CD8-positive, alpha-beta memory T cell (primary cell): ENCODE data around the gene TRIM6. TPM values are rescaled to one million over a fixed set of nuclear protein-coding genes. Genes with fewer than 3 reads are reported as not detected.

Experiments used
- CTCF ChIA-PET: fragments of 350-600 bp; sonication (Branson Sonifier 250); formaldehyde crosslinking; loops from one replicate; lab custom pipeline; 2021; ENCODE audit warnings: antibody characterized with exemption; lab: Charles Lee
- POLR2A ChIA-PET: fragments of 350-600 bp; sonication (Branson Sonifier 250); formaldehyde crosslinking; loops from one replicate; lab custom pipeline; 2021; ENCODE audit warnings: antibody characterized with exemption; lab: Charles Lee
- DNase-seq, 5 donors: peaks; one replicate each; pipeline versions ENCODE4 v3.0.0 to v3.0.0-alpha.2; 2020 to 2022; ENCODE audit warnings: mixed read lengths in 1 of 5
- H3K27ac ChIP-seq: one replicate; pipeline ENCODE4 v1.7.0; 2013; ENCODE audit warnings: low read depth, mild to moderate bottlenecking, low read length, moderate library complexity
- H3K27me3 ChIP-seq: 2 replicates; pipeline ENCODE4 v1.7.0; 2013; ENCODE audit warnings: low read length, mild to moderate bottlenecking; ENCODE audit not compliant: insufficient read depth, poor library complexity, severe bottlenecking
- H3K36me3 ChIP-seq: 2 replicates; pipeline ENCODE4 v1.7.0; 2013; ENCODE audit warnings: mild to moderate bottlenecking, low read length, moderate library complexity; ENCODE audit not compliant: insufficient read depth
- H3K4me1 ChIP-seq: 2 replicates; pipeline ENCODE4 v1.7.0; 2013; ENCODE audit warnings: mild to moderate bottlenecking, low read length, moderate library complexity; ENCODE audit not compliant: insufficient read depth
- H3K4me3 ChIP-seq: 2 replicates; pipeline ENCODE4 v1.7.0; 2013; ENCODE audit warnings: mild to moderate bottlenecking, low read length
- H3K9me3 ChIP-seq: 2 replicates; pipeline ENCODE4 v1.7.0; 2013; ENCODE audit warnings: mild to moderate bottlenecking, low read length
- H3K27ac Mint-ChIP-seq, 8 donors: one replicate each; pipeline ENCODE4 v1.8.0; 2020 to 2021; ENCODE audit warnings: mixed read lengths in 8 of 8, mild to moderate bottlenecking in 6 of 8, inconsistent platforms in 3 of 8, moderate library complexity in 3 of 8
- H3K27me3 Mint-ChIP-seq, 2 donors: one replicate each; pipeline ENCODE4 v1.8.0; 2020 to 2021; ENCODE audit warnings: mixed read lengths in 2 of 2, mild to moderate bottlenecking in 1 of 2, moderate library complexity in 1 of 2
- H3K36me3 Mint-ChIP-seq, 3 donors: one replicate each; pipeline ENCODE4 v1.8.0; 2020 to 2021; ENCODE audit warnings: mixed read lengths in 3 of 3, inconsistent platforms in 1 of 3, mild to moderate bottlenecking in 1 of 3
- H3K4me1 Mint-ChIP-seq, 3 donors: one replicate each; pipeline ENCODE4 v1.8.0; 2020 to 2021; ENCODE audit warnings: mixed read lengths in 3 of 3, inconsistent platforms in 1 of 3, mild to moderate bottlenecking in 1 of 3
- H3K4me3 Mint-ChIP-seq, 7 donors: one replicate each; pipeline ENCODE4 v1.8.0; 2020 to 2021; ENCODE audit warnings: mixed read lengths in 7 of 7, mild to moderate bottlenecking in 6 of 7, moderate library complexity in 4 of 7, inconsistent platforms in 2 of 7
- H3K9me3 Mint-ChIP-seq, 5 donors: one replicate each; pipeline ENCODE4 v1.8.0; 2020 to 2022; ENCODE audit warnings: mixed read lengths in 5 of 5, mild to moderate bottlenecking in 3 of 5, moderate library complexity in 2 of 5, inconsistent platforms in 1 of 5
- polyA plus RNA-seq: library from polyadenylated mRNA; unstranded; fragments of 300-500 nt; fragmentation: Illumina TruSeq; gene quantifications from one replicate; pipeline ENCODE4 v1.2.3, GENCODE V29; 2021
- total RNA-seq, 2 experiments: library from RNA; stranded (reverse); gene quantifications; one replicate each; pipeline ENCODE4 v1.2.3, GENCODE V29; 2021

The TRIM6 gene
- total RNA-seq (under 1 TPM in 1 of 2 experiments, not detected in 1; 0.20 TPM), polyA plus RNA-seq (not detected)

GRCh38 chr11:5596607-5597201 lies at the start of gene TRIM6:
TSS of gene TRIM6 (plus strand) at chr11:5596637. CDS start at chr11:5596898, 261 bp downstream.
- H3K36me3 ChIP-seq: no peaks in the 10 kb centered on the region
- no peaks in the 10 kb centered on the region for H3K9me3 ChIP-seq
- H3K27ac Mint-ChIP-seq: peak within 1 kb of the TSS in 3 of 8 donors; percentile 47 to 61 (median 56)
- peaks cover 11 to 19% of the 10 kb centered on the region in 2 donors for H3K27me3 Mint-ChIP-seq
- peaks cover 6 to 13% (median 6%) of the 10 kb centered on the region in 3 donors for H3K4me1 Mint-ChIP-seq
- no peak for DNase-seq
- no peaks in the 10 kb centered on the region for H3K27me3 ChIP-seq
- no peaks in the 10 kb centered on the region for H3K9me3 Mint-ChIP-seq
- H3K4me1 ChIP-seq: no peaks in the 10 kb centered on the region
- peak within 1 kb of the TSS in 6 of 7 donors; percentile 77 to 88 (median 78) for H3K4me3 Mint-ChIP-seq
- ChIA-PET POLR2A (no interaction called here), CTCF (no interaction called here)
- H3K36me3 Mint-ChIP-seq: no peaks in the 10 kb centered on the region
- H3K4me3 ChIP-seq: peak within 1 kb of the TSS; percentile 11
- H3K27ac ChIP-seq: no peak within 1 kb of the TSS

GRCh38 chr11:5547982-5548381 lies 48.5 kb upstream of the TRIM6 start:
- Histone ChIP-seq H3K27ac (no peak overlapping the region), H3K9me3 (no peaks in the 10 kb centered on the region), H3K4me3 (no peak overlapping the region), H3K27me3 (no peaks in the 10 kb centered on the region), H3K4me1 (no peaks in the 10 kb centered on the region), H3K36me3 (no peaks in the 10 kb centered on the region)
- H3K9me3 Mint-ChIP-seq: peaks cover 0 to 5% (median 0%) of the 10 kb centered on the region in 5 donors
- no peaks in the 10 kb centered on the region for H3K4me1 Mint-ChIP-seq
- no peak for DNase-seq
- no peak overlapping the region for H3K27ac Mint-ChIP-seq
- no peak overlapping the region for H3K4me3 Mint-ChIP-seq
- POLR2A ChIA-PET: no interaction called here
- peaks cover 13 to 23% of the 10 kb centered on the region in 2 donors for H3K27me3 Mint-ChIP-seq
- CTCF ChIA-PET: no interaction called here
- H3K36me3 Mint-ChIP-seq: peaks cover 0 to 4% (median 0%) of the 10 kb centered on the region in 3 donors

DNA sequence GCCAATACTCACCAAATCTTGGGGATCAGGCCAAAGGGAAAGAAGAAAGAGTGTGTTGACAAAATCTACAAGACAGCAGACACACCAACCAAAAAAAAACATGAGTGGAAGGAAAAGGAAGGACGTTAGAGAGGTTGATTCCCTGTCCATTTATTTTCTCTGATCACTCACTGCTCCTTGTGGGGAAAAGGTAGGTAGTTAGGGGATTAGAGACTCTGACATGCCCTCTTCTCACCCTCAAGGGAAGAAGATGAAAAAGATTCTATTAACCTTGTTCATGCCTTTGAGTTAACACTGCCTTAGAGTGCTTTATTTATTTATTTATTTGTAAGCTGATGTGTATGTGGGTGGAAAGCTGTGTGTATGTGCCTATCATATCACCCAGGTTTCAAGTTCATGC lies 48.0 kb upstream of the TRIM6 start, which contains the start of gene OR52H1:
TSS of gene OR52H1 (minus strand) at position 101 of the 400 bp plus-strand sequence. CDS start 3,035 bp downstream, outside the sequence.
- Mint-ChIP-seq H3K36me3 (peaks cover 0 to 4% (median 0%) of the 10 kb centered on the region in 3 donors), H3K4me1 (no peaks in the 10 kb centered on the region), H3K27ac (no peak within 1 kb of the TSS), H3K9me3 (peaks cover 0 to 5% (median 0%) of the 10 kb centered on the region in 5 donors), H3K4me3 (no peak within 1 kb of the TSS), H3K27me3 (peaks cover 14 to 23% of the 10 kb centered on the region in 2 donors)
- Histone ChIP-seq H3K4me3 (no peak within 1 kb of the TSS), H3K36me3 (no peaks in the 10 kb centered on the region), H3K27me3 (no peaks in the 10 kb centered on the region), H3K27ac (no peak within 1 kb of the TSS), H3K4me1 (no peaks in the 10 kb centered on the region), H3K9me3 (no peaks in the 10 kb centered on the region)
- POLR2A ChIA-PET: no interaction called here
- DNase-seq: no peak
- CTCF ChIA-PET: no interaction called here

DNA sequence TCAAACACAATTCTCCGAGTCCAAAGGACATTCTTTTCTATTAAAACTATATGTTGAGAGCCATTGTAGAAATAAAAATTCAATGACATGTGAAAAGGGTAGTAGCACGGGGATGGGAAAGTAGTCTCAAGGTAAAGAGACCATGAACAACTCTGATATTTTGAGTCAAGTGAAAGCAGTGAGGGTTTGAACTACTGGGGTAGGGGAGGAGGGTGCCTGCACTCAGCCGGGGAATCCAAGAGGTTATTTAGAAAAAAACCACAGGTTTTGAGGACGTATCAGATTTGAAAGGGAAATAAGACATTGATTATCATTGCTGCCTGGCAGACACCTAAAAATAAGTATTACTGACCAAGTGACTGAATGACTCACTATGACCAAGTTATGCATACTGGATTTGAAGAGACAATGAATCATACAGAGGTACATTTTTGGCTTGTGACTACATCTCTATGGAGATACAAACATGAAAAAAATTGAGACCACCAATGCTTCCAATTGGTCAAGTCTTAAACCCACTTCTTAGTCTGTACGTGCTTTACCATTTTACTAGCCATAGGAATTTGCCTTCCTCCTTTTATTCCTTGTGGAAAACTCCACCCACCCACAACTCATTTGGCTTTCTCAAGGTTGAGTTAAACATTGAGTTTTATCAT lies 45.9 kb upstream of the TRIM6 start:
- Mint-ChIP-seq H3K36me3 (peaks cover 0 to 4% (median 0%) of the 10 kb centered on the region in 3 donors), H3K27me3 (peaks cover 15 to 23% of the 10 kb centered on the region in 2 donors), H3K9me3 (peaks cover 0 to 5% (median 0%) of the 10 kb centered on the region in 5 donors), H3K4me3 (no peak overlapping the region), H3K4me1 (no peaks in the 10 kb centered on the region), H3K27ac (no peak overlapping the region)
- H3K9me3 ChIP-seq: no peaks in the 10 kb centered on the region
- H3K27ac ChIP-seq: no peak overlapping the region
- no peak overlapping the region for H3K4me3 ChIP-seq
- H3K4me1 ChIP-seq: no peaks in the 10 kb centered on the region
- ChIA-PET CTCF (no interaction called here), POLR2A (no interaction called here)
- H3K27me3 ChIP-seq: no peaks in the 10 kb centered on the region
- no peaks in the 10 kb centered on the region for H3K36me3 ChIP-seq
- DNase-seq: no peak

- Mint-ChIP-seq H3K4me3 (no peak overlapping the region), H3K9me3 (peaks cover 0 to 5% (median 0%) of the 10 kb centered on the region in 5 donors), H3K36me3 (peaks cover 0 to 4% (median 0%) of the 10 kb centered on the region in 3 donors), H3K27ac (no peak overlapping the region), H3K27me3 (peaks cover 20 to 29% of the 10 kb centered on the region in 2 donors), H3K4me1 (no peaks in the 10 kb centered on the region)
- Histone ChIP-seq H3K27ac (no peak overlapping the region), H3K4me1 (no peaks in the 10 kb centered on the region), H3K27me3 (no peaks in the 10 kb centered on the region), H3K9me3 (no peaks in the 10 kb centered on the region), H3K36me3 (no peaks in the 10 kb centered on the region), H3K4me3 (no peak overlapping the region)
- DNase-seq: no peak
- CTCF ChIA-PET: no interaction called here
- POLR2A ChIA-PET: no interaction called here
These were observed 43.1 kb upstream of the TRIM6 start for GRCh38 chr11:5553343-5553742.

DNA sequence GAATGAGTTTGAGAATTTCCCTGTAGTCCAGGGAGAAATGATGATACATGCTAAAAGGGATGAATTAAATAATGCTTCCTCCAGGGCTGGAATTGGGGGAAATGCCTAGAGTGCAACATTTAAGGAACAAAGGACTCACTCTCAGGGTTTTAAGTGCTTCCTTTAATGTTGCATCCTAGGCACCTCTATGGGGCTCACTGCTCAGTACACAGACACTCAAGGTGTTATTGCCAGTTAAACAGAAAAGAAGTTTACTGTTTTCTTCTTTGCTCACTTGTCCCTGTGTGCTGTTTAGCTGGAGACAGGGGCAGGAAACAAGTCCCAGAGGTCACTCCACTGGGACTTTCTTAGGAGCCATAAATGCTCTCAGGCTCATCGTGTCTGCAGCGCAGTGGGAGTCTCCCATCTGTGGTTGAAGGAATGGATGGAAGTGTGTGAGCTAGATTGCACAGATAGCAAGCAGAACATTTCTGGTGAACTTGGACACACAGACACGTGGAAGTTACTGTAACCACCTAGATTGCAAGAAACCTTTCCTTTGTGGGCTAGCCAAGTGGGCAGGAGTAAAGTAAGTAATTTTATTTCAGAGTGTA lies 39.7 kb upstream of the TRIM6 start:
- H3K4me3 Mint-ChIP-seq: no peak overlapping the region
- CTCF ChIA-PET: no interaction called here
- H3K36me3 Mint-ChIP-seq: no peaks in the 10 kb centered on the region
- H3K9me3 ChIP-seq: no peaks in the 10 kb centered on the region
- H3K9me3 Mint-ChIP-seq: peaks cover 0 to 1% (median 0%) of the 10 kb centered on the region in 5 donors
- H3K27me3 ChIP-seq: no peaks in the 10 kb centered on the region
- H3K4me1 Mint-ChIP-seq: no peaks in the 10 kb centered on the region
- H3K27ac ChIP-seq: no peak overlapping the region
- H3K4me1 ChIP-seq: no peaks in the 10 kb centered on the region
- no peak overlapping the region for H3K4me3 ChIP-seq
- no peak overlapping the region for H3K27ac Mint-ChIP-seq
- H3K36me3 ChIP-seq: no peaks in the 10 kb centered on the region
- H3K27me3 Mint-ChIP-seq: peaks cover 18 to 19% of the 10 kb centered on the region in 2 donors
- DNase-seq: no peak
- POLR2A ChIA-PET: no interaction called here

GRCh38 chr11:5557751-5558150 lies 38.7 kb upstream of the TRIM6 start:
- no peak overlapping the region for H3K27ac ChIP-seq
- Mint-ChIP-seq H3K9me3 (no peaks in the 10 kb centered on the region), H3K4me3 (no peak overlapping the region), H3K4me1 (no peaks in the 10 kb centered on the region), H3K27me3 (peaks cover 10 to 13% of the 10 kb centered on the region in 2 donors), H3K36me3 (no peaks in the 10 kb centered on the region), H3K27ac (no peak overlapping the region)
- no peak for DNase-seq
- H3K4me1 ChIP-seq: no peaks in the 10 kb centered on the region
- no peak overlapping the region for H3K4me3 ChIP-seq
- CTCF ChIA-PET: no interaction called here
- H3K36me3 ChIP-seq: no peaks in the 10 kb centered on the region
- no peaks in the 10 kb centered on the region for H3K27me3 ChIP-seq
- POLR2A ChIA-PET: no interaction called here
- H3K9me3 ChIP-seq: no peaks in the 10 kb centered on the region
